ENCODE measurements around the gene LASP1NB.

DNA sequence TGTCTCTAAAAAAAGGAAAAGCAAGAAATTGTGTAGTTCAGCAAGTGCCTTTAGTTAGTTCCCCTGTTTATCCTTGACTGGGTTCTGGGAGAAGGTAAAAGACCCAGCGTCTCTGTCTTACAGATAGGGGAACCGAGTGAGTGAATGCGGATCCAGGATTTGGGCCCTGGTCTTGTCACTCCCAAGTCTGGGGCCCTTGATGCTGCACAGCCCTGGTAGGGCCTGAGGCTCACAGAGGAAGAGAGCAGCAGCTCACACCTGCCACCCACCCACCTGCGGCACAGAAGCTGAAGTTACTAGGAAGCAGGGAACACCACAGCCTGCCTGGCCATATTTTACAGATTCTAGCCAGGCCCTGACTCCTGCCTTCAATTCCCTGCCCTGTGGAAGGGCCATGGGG, 33.3 kb upstream of the LASP1NB start:
- TF ChIP-seq, protein P1, sequence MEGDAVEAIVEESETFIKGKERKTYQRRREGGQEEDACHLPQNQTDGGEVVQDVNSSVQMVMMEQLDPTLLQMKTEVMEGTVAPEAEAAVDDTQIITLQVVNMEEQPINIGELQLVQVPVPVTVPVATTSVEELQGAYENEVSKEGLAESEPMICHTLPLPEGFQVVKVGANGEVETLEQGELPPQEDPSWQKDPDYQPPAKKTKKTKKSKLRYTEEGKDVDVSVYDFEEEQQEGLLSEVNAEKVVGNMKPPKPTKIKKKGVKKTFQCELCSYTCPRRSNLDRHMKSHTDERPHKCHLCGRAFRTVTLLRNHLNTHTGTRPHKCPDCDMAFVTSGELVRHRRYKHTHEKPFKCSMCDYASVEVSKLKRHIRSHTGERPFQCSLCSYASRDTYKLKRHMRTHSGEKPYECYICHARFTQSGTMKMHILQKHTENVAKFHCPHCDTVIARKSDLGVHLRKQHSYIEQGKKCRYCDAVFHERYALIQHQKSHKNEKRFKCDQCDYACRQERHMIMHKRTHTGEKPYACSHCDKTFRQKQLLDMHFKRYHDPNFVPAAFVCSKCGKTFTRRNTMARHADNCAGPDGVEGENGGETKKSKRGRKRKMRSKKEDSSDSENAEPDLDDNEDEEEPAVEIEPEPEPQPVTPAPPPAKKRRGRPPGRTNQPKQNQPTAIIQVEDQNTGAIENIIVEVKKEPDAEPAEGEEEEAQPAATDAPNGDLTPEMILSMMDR (IDR thresholded peaks at IDR 0.05) = no peak
- no peak for TF ChIP-seq POLR2A (IDR thresholded peaks at IDR 0.05)
